MM.1S (cell line): ENCODE data around the gene URI1.

Experiments
- DNase-seq: peaks from one replicate; pipeline ENCODE4 v3.0.0-alpha.2; 2015
- H2AFZ ChIP-seq: fragments of 300-600 bp; sonication (generic); 2 replicates; pipeline ENCODE4 v1.6.0; 2016; ENCODE audit warnings: antibody characterized with exemption, low read length
- H3F3A ChIP-seq: fragments of 300-600 bp; sonication (generic); 2 replicates; pipeline ENCODE4 v1.6.1; 2016; ENCODE audit warnings: mild to moderate bottlenecking, antibody characterized with exemption, low read length, moderate library complexity, mixed read lengths; ENCODE audit not compliant: insufficient read depth
- H3K27ac ChIP-seq: fragments of 300-600 bp; sonication (generic); 2 replicates; pipeline ENCODE4 v1.5.1; 2016; ENCODE audit warnings: mild to moderate bottlenecking, low read length
- H3K27me3 ChIP-seq: fragments of 300-600 bp; sonication (generic); replicated peaks from 2 replicates; pipeline ENCODE4 v1.6.0; 2016; ENCODE audit warnings: low read length; ENCODE audit not compliant: insufficient read depth
- H3K36me3 ChIP-seq: fragments of 300-600 bp; sonication (generic); replicated peaks from 2 replicates; pipeline ENCODE4 v1.6.1; 2016; ENCODE audit warnings: mild to moderate bottlenecking, low read length, mixed read lengths; ENCODE audit not compliant: insufficient read depth
- H3K4me1 ChIP-seq: fragments of 300-600 bp; sonication (generic); 2 replicates; pipeline ENCODE4 v1.6.1; 2016; ENCODE audit warnings: low read length, mixed read lengths
- H3K4me2 ChIP-seq: fragments of 300-600 bp; sonication (generic); 2 replicates; pipeline ENCODE4 v1.6.0; 2016; ENCODE audit warnings: low read depth, low read length
- H3K4me3 ChIP-seq: fragments of 300-600 bp; sonication (generic); 2 replicates; pipeline ENCODE4 v1.5.1; 2016; ENCODE audit warnings: low read length, mixed read lengths
- H3K79me2 ChIP-seq: fragments of 300-600 bp; sonication (generic); 2 replicates; pipeline ENCODE4 v1.6.1; 2016; ENCODE audit warnings: mixed run types, low read length, mixed read lengths
- H3K9ac ChIP-seq: fragments of 300-600 bp; sonication (generic); 2 replicates; pipeline ENCODE4 v1.6.1; 2016; ENCODE audit warnings: low read length, mixed read lengths
- H3K9me2 ChIP-seq: fragments of 300-600 bp; sonication (generic); replicated peaks from 2 replicates; pipeline ENCODE4 v1.6.1; 2016; ENCODE audit warnings: mild to moderate bottlenecking, low read length, mixed read lengths; ENCODE audit not compliant: insufficient read depth
- H3K9me3 ChIP-seq: fragments of 300-600 bp; sonication (generic); replicated peaks from 2 replicates; pipeline ENCODE4 v1.6.1; 2016; ENCODE audit warnings: mild to moderate bottlenecking, low read length, mixed read lengths; ENCODE audit not compliant: insufficient read depth
- H4K20me1 ChIP-seq: fragments of 300-600 bp; sonication (generic); 2 replicates; pipeline ENCODE4 v1.6.1; 2016; ENCODE audit warnings: mild to moderate bottlenecking, low read length, moderate library complexity, mixed read lengths; ENCODE audit not compliant: insufficient read depth
- CTCF ChIP-seq: fragments of 300-600 bp; sonication (generic); IDR thresholded peaks from 2 replicates; pipeline ENCODE4 v1.5.1; 2016; ENCODE audit warnings: antibody characterized with exemption, low read length, mixed read lengths
- EZH2 ChIP-seq: fragments of 300-600 bp; sonication (generic); optimal IDR thresholded peaks from 2 replicates; pipeline ENCODE3; 2017; ENCODE audit warnings: low read depth, mild to moderate bottlenecking, antibody characterized with exemption, low read length, mixed read lengths
- EZH2phosphoT487 ChIP-seq: fragments of 300-600 bp; sonication (generic); IDR thresholded peaks from 2 replicates; pipeline ENCODE4 v1.6.1; 2018; ENCODE audit warnings: antibody characterized with exemption, low read length

URI1 gene

GRCh38 chr19:29926801-29927200 lies 15.2 kb upstream of the URI1 start:
- H4K20me1 ChIP-seq, result no peaks in the 10 kb centered on the region
- no peak for DNase-seq
- no peak overlapping the region for H3K27ac ChIP-seq
- H3F3A ChIP-seq, result no peaks in the 10 kb centered on the region
- TF ChIP-seq CTCF, result no peak
- TF ChIP-seq EZH2, result no peak
- no peak for TF ChIP-seq EZH2phosphoT487
- H3K79me2 ChIP-seq, result no peaks in the 10 kb centered on the region
- H3K4me2 ChIP-seq, result no peak overlapping the region
- no peaks in the 10 kb centered on the region for H3K4me1 ChIP-seq
- H2AFZ ChIP-seq, result no peak overlapping the region
- H3K36me3 ChIP-seq, result no peaks in the 10 kb centered on the region
- H3K27me3 ChIP-seq, result no peaks in the 10 kb centered on the region
- no peak overlapping the region for H3K4me3 ChIP-seq
- H3K9me3 ChIP-seq, result no peaks in the 10 kb centered on the region
- H3K9ac ChIP-seq, result no peak overlapping the region
- no peaks in the 10 kb centered on the region for H3K9me2 ChIP-seq

GRCh38 chr19:29927944-29928625 lies 14.0 kb upstream of the URI1 start:
- Histone ChIP-seq H3F3A (no peaks in the 10 kb centered on the region), H3K4me1 (no peaks in the 10 kb centered on the region), H3K9ac (no peak overlapping the region), H3K9me3 (no peaks in the 10 kb centered on the region), H3K9me2 (no peaks in the 10 kb centered on the region), H3K27me3 (no peaks in the 10 kb centered on the region), H3K36me3 (no peaks in the 10 kb centered on the region), H3K4me3 (no peak overlapping the region), H2AFZ (no peak overlapping the region), H3K4me2 (no peak overlapping the region), H4K20me1 (no peaks in the 10 kb centered on the region), H3K79me2 (no peaks in the 10 kb centered on the region), H3K27ac (no peak overlapping the region)
- TF ChIP-seq EZH2phosphoT487 (no peak), EZH2 (no peak)
- no peak for DNase-seq

- Histone ChIP-seq H2AFZ (0 out of 2 replicates have a peak overlapping the region, but pooled peaks have one; percentile 22), H3K9ac (no peak overlapping the region), H3K4me3 (no peak overlapping the region), H4K20me1 (no peaks in the 10 kb centered on the region), H3K4me1 (no peaks in the 10 kb centered on the region), H3F3A (no peaks in the 10 kb centered on the region), H3K79me2 (no peaks in the 10 kb centered on the region), H3K9me2 (no peaks in the 10 kb centered on the region), H3K4me2 (no peak overlapping the region), H3K27me3 (no peaks in the 10 kb centered on the region), H3K36me3 (no peaks in the 10 kb centered on the region), H3K27ac (no peak overlapping the region), H3K9me3 (no peaks in the 10 kb centered on the region)
- DNase-seq, result no peak
- TF ChIP-seq EZH2phosphoT487 (no peak), EZH2 (no peak), CTCF (no peak)
Observed at GRCh38 chr19:29928831-29929230, 13.2 kb upstream of the URI1 start.

GRCh38 chr19:29934257-29934656 lies 7.8 kb upstream of the URI1 start:
- Histone ChIP-seq H3K36me3 (no peaks in the 10 kb centered on the region), H3K9ac (no peak overlapping the region), H3K9me2 (no peaks in the 10 kb centered on the region), H3F3A (no peaks in the 10 kb centered on the region), H2AFZ (no peak overlapping the region), H3K27ac (no peak overlapping the region), H3K9me3 (no peaks in the 10 kb centered on the region), H3K4me1 (no peaks in the 10 kb centered on the region), H3K27me3 (no peaks in the 10 kb centered on the region), H3K4me2 (no peak overlapping the region), H3K79me2 (no peaks in the 10 kb centered on the region), H3K4me3 (no peak overlapping the region), H4K20me1 (no peaks in the 10 kb centered on the region)
- TF ChIP-seq EZH2phosphoT487, result no peak
- no peak for TF ChIP-seq EZH2
- no peak for TF ChIP-seq CTCF
- DNase-seq, result no peak
